ENCODE measurements around the gene ELF3.

- TF ChIP-seq, protein P1, sequence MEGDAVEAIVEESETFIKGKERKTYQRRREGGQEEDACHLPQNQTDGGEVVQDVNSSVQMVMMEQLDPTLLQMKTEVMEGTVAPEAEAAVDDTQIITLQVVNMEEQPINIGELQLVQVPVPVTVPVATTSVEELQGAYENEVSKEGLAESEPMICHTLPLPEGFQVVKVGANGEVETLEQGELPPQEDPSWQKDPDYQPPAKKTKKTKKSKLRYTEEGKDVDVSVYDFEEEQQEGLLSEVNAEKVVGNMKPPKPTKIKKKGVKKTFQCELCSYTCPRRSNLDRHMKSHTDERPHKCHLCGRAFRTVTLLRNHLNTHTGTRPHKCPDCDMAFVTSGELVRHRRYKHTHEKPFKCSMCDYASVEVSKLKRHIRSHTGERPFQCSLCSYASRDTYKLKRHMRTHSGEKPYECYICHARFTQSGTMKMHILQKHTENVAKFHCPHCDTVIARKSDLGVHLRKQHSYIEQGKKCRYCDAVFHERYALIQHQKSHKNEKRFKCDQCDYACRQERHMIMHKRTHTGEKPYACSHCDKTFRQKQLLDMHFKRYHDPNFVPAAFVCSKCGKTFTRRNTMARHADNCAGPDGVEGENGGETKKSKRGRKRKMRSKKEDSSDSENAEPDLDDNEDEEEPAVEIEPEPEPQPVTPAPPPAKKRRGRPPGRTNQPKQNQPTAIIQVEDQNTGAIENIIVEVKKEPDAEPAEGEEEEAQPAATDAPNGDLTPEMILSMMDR (IDR thresholded peaks at IDR 0.05; ENCODE audit: insufficient read depth, low read length, poor library complexity, severe bottlenecking): no peak
- TF ChIP-seq EZH2phosphoT487 (conservative IDR thresholded peaks at IDR 0.05; ENCODE audit: low read length): no peak
These were observed 5.8 kb downstream of the ELF3 start for GRCh38 chr1:202016022-202016810.
